SIG-M5 (cell line): ENCODE measurements around the gene LTV1.

ENCODE experiments used
- DNase-seq: peaks from one replicate; lab custom pipeline; 2025; lab: John Stamatoyannopoulos, UW

The LTV1 gene

GRCh38 chr6:143896126-143896860, 53.2 kb downstream of the LTV1 start:
- DNase-seq: no peak

- DNase-seq: no peak
Measured at GRCh38 chr6:143900358-143900757, 57.2 kb downstream of the LTV1 start.

GRCh38 chr6:143901885-143902750, 59.0 kb downstream of the LTV1 start:
- no peak for DNase-seq

GRCh38 chr6:143902827-143903226, 59.7 kb downstream of the LTV1 start:
- no peak for DNase-seq

GRCh38 chr6:143911028-143911427, 67.9 kb downstream of the LTV1 start:
- DNase-seq: no peak

GRCh38 chr6:143912671-143913070, 69.5 kb downstream of the LTV1 start:
- DNase-seq: no peak
